Activated CD4-positive, alpha-beta memory T cell treated with anti-CD3 and anti-CD28 coated beads for 36 hours (primary cell): ENCODE data around the gene CD300H. TPM values are rescaled to one million over a fixed set of nuclear protein-coding genes. Genes with fewer than 3 reads are reported as not detected.

Experiments used
- CTCF ChIA-PET: fragments of 350-600 bp; sonication (Branson Sonifier 250); formaldehyde crosslinking; loops from one replicate; lab custom pipeline; 2021; ENCODE audit warnings: antibody characterized with exemption, inconsistent platforms; lab: Charles Lee
- POLR2A ChIA-PET: fragments of 350-600 bp; sonication (Branson Sonifier 250); formaldehyde crosslinking; loops from one replicate; lab custom pipeline; 2021; ENCODE audit warnings: antibody characterized with exemption; lab: Charles Lee
- DNase-seq: peaks from one replicate; pipeline ENCODE4 v3.0.0-alpha.2; 2020
- H3K27ac Mint-ChIP-seq: one replicate; pipeline ENCODE4 v1.8.0; 2021; ENCODE audit warnings: mixed read lengths
- H3K27me3 Mint-ChIP-seq: one replicate; pipeline ENCODE4 v1.8.0; 2021; ENCODE audit warnings: mixed read lengths
- H3K36me3 Mint-ChIP-seq: one replicate; pipeline ENCODE4 v1.8.0; 2021; ENCODE audit warnings: mixed read lengths
- H3K4me1 Mint-ChIP-seq: one replicate; pipeline ENCODE4 v1.8.0; 2021; ENCODE audit warnings: low read depth, mixed read lengths
- H3K4me3 Mint-ChIP-seq: one replicate; pipeline ENCODE4 v1.8.0; 2021; ENCODE audit warnings: mild to moderate bottlenecking, mixed read lengths
- H3K9me3 Mint-ChIP-seq: one replicate; pipeline ENCODE4 v1.8.0; 2021; ENCODE audit warnings: mixed read lengths
- intact Hi-C: fragments of 100-400 bp; cut with micrococcal nuclease; formaldehyde crosslinking; loops from one replicate; pipeline ENCODE4 v1.15.1; 2023
- total RNA-seq, 2 experiments: library from RNA; stranded (reverse); gene quantifications; one replicate each; pipeline ENCODE4 v1.2.3, GENCODE V29; 2021

CD300H gene
- total RNA-seq: not detected

GRCh38 chr17:74567397-74567796 is at the start of gene CD300H:
TSS of gene CD300H (minus strand) at chr17:74567509.
- POLR2A ChIA-PET: no interaction called here
- Mint-ChIP-seq H3K4me1 (peaks cover 11% of the 10 kb centered on the region), H3K27ac (no peak within 1 kb of the TSS), H3K9me3 (no peaks in the 10 kb centered on the region), H3K4me3 (no peak within 1 kb of the TSS), H3K27me3 (peaks cover 24% of the 10 kb centered on the region), H3K36me3 (no peaks in the 10 kb centered on the region)
- CTCF ChIA-PET: interaction anchor here (0.6 to 2.2 kb wide), 3 partner anchors 12 to 171 kb away, joined by 7 to 18 read pairs (median 9); no protein-coding TSS in a partner anchor
- intact Hi-C loops: no loop called here
- DNase-seq: no peak

GRCh38 chr17:74616696-74617095 is 49.4 kb upstream of the CD300H start:
- intact Hi-C loops: no loop called here
- Mint-ChIP-seq H3K36me3 (no peaks in the 10 kb centered on the region), H3K27ac (no peak overlapping the region), H3K9me3 (no peaks in the 10 kb centered on the region), H3K4me1 (peaks cover 3% of the 10 kb centered on the region), H3K4me3 (no peak overlapping the region), H3K27me3 (peaks cover 24% of the 10 kb centered on the region)
- CTCF ChIA-PET: no interaction called here
- POLR2A ChIA-PET: interaction anchor here (0.6 kb wide), 1 partner anchor 171 kb away, joined by 3 read pairs; no protein-coding TSS in a partner anchor
- no peak for DNase-seq

- ChIA-PET CTCF (interaction anchor here (1.5 kb wide), 1 partner anchor 45 kb away, joined by 5 read pairs; no protein-coding TSS in a partner anchor), POLR2A (no interaction called here)
- H3K4me1 Mint-ChIP-seq: peaks cover 3% of the 10 kb centered on the region
- no peak overlapping the region for H3K4me3 Mint-ChIP-seq
- DNase-seq: no peak
- intact Hi-C loops: no loop called here
- H3K9me3 Mint-ChIP-seq: no peaks in the 10 kb centered on the region
- peaks cover 23% of the 10 kb centered on the region for H3K27me3 Mint-ChIP-seq
- no peaks in the 10 kb centered on the region for H3K36me3 Mint-ChIP-seq
- H3K27ac Mint-ChIP-seq: no peak overlapping the region
These were observed 44.7 kb upstream of the CD300H start for GRCh38 chr17:74612046-74612445.

- ChIA-PET CTCF (interaction anchor here (0.5 kb wide), 1 partner anchor 259 kb away, joined by 3 read pairs; no protein-coding TSS in a partner anchor), POLR2A (no interaction called here)
- Mint-ChIP-seq H3K27ac (no peak overlapping the region), H3K9me3 (no peaks in the 10 kb centered on the region), H3K4me1 (peaks cover 3% of the 10 kb centered on the region), H3K27me3 (peaks cover 17% of the 10 kb centered on the region), H3K36me3 (no peaks in the 10 kb centered on the region), H3K4me3 (no peak overlapping the region)
- no peak for DNase-seq
- intact Hi-C loops: no loop called here
These were observed 42.8 kb upstream of the CD300H start for GRCh38 chr17:74610108-74610507.

- H3K4me3 Mint-ChIP-seq: no peak overlapping the region
- ChIA-PET CTCF (no interaction called here), POLR2A (no interaction called here)
- intact Hi-C loops: no loop called here
- H3K36me3 Mint-ChIP-seq: no peaks in the 10 kb centered on the region
- peaks cover 3% of the 10 kb centered on the region for H3K4me1 Mint-ChIP-seq
- peaks cover 13% of the 10 kb centered on the region for H3K27me3 Mint-ChIP-seq
- no peak for DNase-seq
- no peak overlapping the region for H3K27ac Mint-ChIP-seq
- H3K9me3 Mint-ChIP-seq: no peaks in the 10 kb centered on the region
These were observed 41.2 kb upstream of the CD300H start for GRCh38 chr17:74608511-74608910.

GRCh38 chr17:74607221-74607620 is 39.9 kb upstream of the CD300H start:
- H3K9me3 Mint-ChIP-seq: no peaks in the 10 kb centered on the region
- peaks cover 18% of the 10 kb centered on the region for H3K27me3 Mint-ChIP-seq
- no peaks in the 10 kb centered on the region for H3K4me1 Mint-ChIP-seq
- no peak overlapping the region for H3K27ac Mint-ChIP-seq
- DNase-seq: no peak
- CTCF ChIA-PET: interaction anchor here (0.9 kb wide), 1 partner anchor 50 kb away, joined by 5 read pairs; no protein-coding TSS in a partner anchor
- no peaks in the 10 kb centered on the region for H3K36me3 Mint-ChIP-seq
- intact Hi-C loops: no loop called here
- no peak overlapping the region for H3K4me3 Mint-ChIP-seq
- POLR2A ChIA-PET: no interaction called here

GRCh38 chr17:74606050-74606449 is 38.7 kb upstream of the CD300H start:
- ChIA-PET CTCF (no interaction called here), POLR2A (no interaction called here)
- Mint-ChIP-seq H3K4me1 (no peaks in the 10 kb centered on the region), H3K36me3 (no peaks in the 10 kb centered on the region), H3K27ac (no peak overlapping the region), H3K27me3 (peaks cover 22% of the 10 kb centered on the region), H3K9me3 (no peaks in the 10 kb centered on the region), H3K4me3 (no peak overlapping the region)
- intact Hi-C loops: no loop called here
- DNase-seq: no peak

- peaks cover 22% of the 10 kb centered on the region for H3K27me3 Mint-ChIP-seq
- no peak overlapping the region for H3K27ac Mint-ChIP-seq
- CTCF ChIA-PET: no interaction called here
- no peaks in the 10 kb centered on the region for H3K9me3 Mint-ChIP-seq
- DNase-seq: no peak
- POLR2A ChIA-PET: no interaction called here
- H3K4me1 Mint-ChIP-seq: no peaks in the 10 kb centered on the region
- no peaks in the 10 kb centered on the region for H3K36me3 Mint-ChIP-seq
- H3K4me3 Mint-ChIP-seq: no peak overlapping the region
- intact Hi-C loops: no loop called here
These were observed 38.1 kb upstream of the CD300H start for GRCh38 chr17:74605361-74605760.

- no peak overlapping the region for H3K4me3 Mint-ChIP-seq
- H3K36me3 Mint-ChIP-seq: no peaks in the 10 kb centered on the region
- DNase-seq: no peak
- intact Hi-C loops: no loop called here
- no peak overlapping the region for H3K27ac Mint-ChIP-seq
- POLR2A ChIA-PET: no interaction called here
- H3K27me3 Mint-ChIP-seq: peaks cover 27% of the 10 kb centered on the region
- no peaks in the 10 kb centered on the region for H3K4me1 Mint-ChIP-seq
- CTCF ChIA-PET: interaction anchor here (1.6 kb wide), 1 partner anchor 39 kb away, joined by 7 read pairs; no protein-coding TSS in a partner anchor
- H3K9me3 Mint-ChIP-seq: no peaks in the 10 kb centered on the region
These were observed 37.5 kb upstream of the CD300H start for GRCh38 chr17:74604761-74605160.

GRCh38 chr17:74604200-74604599 is 36.9 kb upstream of the CD300H start:
- H3K4me1 Mint-ChIP-seq: no peaks in the 10 kb centered on the region
- CTCF ChIA-PET: interaction anchor here (1.6 kb wide), 1 partner anchor 38 kb away, joined by 7 read pairs; no protein-coding TSS in a partner anchor
- no peak overlapping the region for H3K4me3 Mint-ChIP-seq
- POLR2A ChIA-PET: no interaction called here
- intact Hi-C loops: no loop called here
- H3K9me3 Mint-ChIP-seq: no peaks in the 10 kb centered on the region
- no peak overlapping the region for H3K27ac Mint-ChIP-seq
- H3K36me3 Mint-ChIP-seq: no peaks in the 10 kb centered on the region
- no peak for DNase-seq
- H3K27me3 Mint-ChIP-seq: peaks cover 32% of the 10 kb centered on the region

- Mint-ChIP-seq H3K4me3 (no peak overlapping the region), H3K36me3 (no peaks in the 10 kb centered on the region), H3K27me3 (peaks cover 30% of the 10 kb centered on the region), H3K4me1 (peaks cover 2% of the 10 kb centered on the region), H3K9me3 (no peaks in the 10 kb centered on the region), H3K27ac (no peak overlapping the region)
- POLR2A ChIA-PET: no interaction called here
- intact Hi-C loops: no loop called here
- no peak for DNase-seq
- CTCF ChIA-PET: interaction anchor here (0.6 to 2.3 kb wide), 5 partner anchors 10 to 236 kb away, joined by 3 to 17 read pairs (median 5); partner anchors contain the start of gene GPR142
These were observed 36.4 kb upstream of the CD300H start for GRCh38 chr17:74603746-74604145.

GRCh38 chr17:74603037-74603635 is 35.8 kb upstream of the CD300H start:
- Mint-ChIP-seq H3K27ac (no peak overlapping the region), H3K36me3 (no peaks in the 10 kb centered on the region), H3K27me3 (peaks cover 34% of the 10 kb centered on the region), H3K4me1 (peaks cover 3% of the 10 kb centered on the region), H3K4me3 (no peak overlapping the region), H3K9me3 (no peaks in the 10 kb centered on the region)
- CTCF ChIA-PET: interaction anchor here (0.6 to 2.3 kb wide), 9 partner anchors 8 to 262 kb away, joined by 3 to 17 read pairs (median 4); partner anchors contain the start of gene GPR142
- POLR2A ChIA-PET: no interaction called here
- intact Hi-C loops: no loop called here
- no peak for DNase-seq
